Small intestine (tissue), 7 donors: ENCODE results near the gene CD37. TPM values are rescaled to one million over a fixed set of nuclear protein-coding genes. Genes with fewer than 3 reads are reported as not detected.

Experiments used
- DNase-seq, 2 donors: peaks; one replicate each; pipeline versions ENCODE4 v3.0.0 to v3.0.0-alpha.2; 2013
- FAIRE-seq: peaks from 2 replicates; lab custom pipeline; 2012; peaks lifted over from hg19 to GRCh38; lab: Jason Lieb, UNC
- H3K27ac ChIP-seq, 3 donors: one replicate each; pipeline ENCODE4 v1.5.1; 2013; ENCODE audit warnings: low read length in 2 of 3, mild to moderate bottlenecking in 2 of 3, control low read depth in 1 of 3, inconsistent platforms in 1 of 3, low read depth in 1 of 3, moderate library complexity in 1 of 3
- H3K27me3 ChIP-seq, 3 donors: one replicate each; pipeline ENCODE4 v1.6.1; 2013; ENCODE audit warnings: low read length in 3 of 3, inconsistent platforms in 1 of 3; ENCODE audit not compliant: control insufficient read depth in 3 of 3, insufficient read depth in 3 of 3
- H3K36me3 ChIP-seq, 3 donors: one replicate each; pipeline ENCODE4 v1.6.1; 2013; ENCODE audit warnings: low read length in 3 of 3, inconsistent platforms in 1 of 3, low read depth in 1 of 3, mild to moderate bottlenecking in 1 of 3, moderate library complexity in 1 of 3; ENCODE audit not compliant: control insufficient read depth in 3 of 3, insufficient read depth in 2 of 3
- H3K4me1 ChIP-seq, 3 donors: one replicate each; pipeline ENCODE4 v1.6.1; 2013; ENCODE audit warnings: low read length in 2 of 3, inconsistent platforms in 1 of 3, low read depth in 1 of 3, mild to moderate bottlenecking in 1 of 3, moderate library complexity in 1 of 3; ENCODE audit not compliant: control insufficient read depth in 3 of 3, insufficient read depth in 2 of 3
- H3K4me3 ChIP-seq, 3 donors: one replicate each; pipeline ENCODE4 v1.5.1; 2013; ENCODE audit warnings: low read length in 3 of 3, control low read depth in 1 of 3, inconsistent platforms in 1 of 3, low read depth in 1 of 3, mild to moderate bottlenecking in 1 of 3, moderate library complexity in 1 of 3
- H3K9me3 ChIP-seq, 2 donors: one replicate each; pipeline ENCODE4 v1.6.1; 2013; ENCODE audit warnings: low read depth in 1 of 2, low read length in 1 of 2; ENCODE audit not compliant: control insufficient read depth in 2 of 2, insufficient read depth in 1 of 2
- WGBS, 3 donors: extraction: QIAGEN DNeasy Blood & Tissue Kit; methylation state at CpG; one replicate each; pipeline ENCODE4 v1.1.7; 2013; 5-methylcytosine and 5-hydroxymethylcytosine counted together
- polyA plus RNA-seq, 4 donors: library from polyadenylated mRNA; stranded (reverse) in 3 of 4; unstranded in 1 of 4; fragments of 200-250 nt in 3 of 4; fragments of 120-200 nt in 1 of 4; gene quantifications; one replicate each; pipeline versions ENCODE4 v1.2.1 to v1.2.3, GENCODE V29; 2013
- donor health status: healthy with polysubstance abuse.
- donor health status: control.
- donor health status: control.
- donor health status: Bipolar disorder and iron deficiency.
- donor health status: healthy.

The CD37 gene
- polyA plus RNA-seq, 4 donors: 2.7 to 11.6 (median 6.9) TPM

DNA sequence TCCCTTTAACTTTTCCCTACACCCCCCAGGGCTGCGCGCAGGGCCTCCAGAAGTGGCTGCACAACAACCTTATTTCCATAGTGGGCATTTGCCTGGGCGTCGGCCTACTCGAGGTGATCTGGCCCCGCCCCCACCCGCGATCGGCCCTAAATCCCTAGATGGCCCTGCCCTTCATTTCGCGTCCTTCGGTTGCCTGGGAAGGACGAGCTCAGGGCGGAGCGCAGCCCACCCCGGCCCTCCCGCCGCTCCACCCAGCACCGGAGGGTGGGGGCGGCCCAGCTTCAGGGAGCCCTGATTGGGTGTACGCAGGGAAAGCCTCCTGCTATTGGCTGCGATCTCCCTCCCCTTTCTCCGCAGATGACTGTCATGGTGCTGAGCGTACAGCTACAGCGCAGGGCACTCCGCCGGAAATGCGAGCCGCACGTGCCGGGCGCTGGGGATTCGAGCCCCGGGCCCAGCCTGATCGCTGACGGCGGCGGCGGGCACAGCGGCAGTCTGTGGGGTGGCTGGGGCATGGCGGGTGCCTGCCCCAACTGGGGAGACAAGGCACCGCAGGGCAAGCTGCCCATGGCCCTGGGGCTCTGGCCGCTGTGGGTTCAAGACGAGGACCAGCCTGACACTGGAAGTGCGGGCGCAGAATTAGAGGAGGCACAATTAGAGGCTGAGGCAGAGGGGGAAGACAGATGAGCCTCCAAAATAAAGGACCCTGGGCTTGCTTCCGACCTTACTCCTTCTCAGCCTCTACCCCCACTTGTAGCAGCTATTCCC is 4.3 kb downstream of the CD37 start:
- FAIRE-seq (no peak), DNase-seq (peak; percentile 69 to 75)
- WGBS, 3 donors: 17 to 29% (median 22%) methylated on average over 35 to 47 of the region's 47 CpGs
- Histone ChIP-seq H3K27ac (peak overlapping the region in 2 of 3 donors; percentile 23 to 85), H3K4me1 (peaks cover 0 to 14% (median 7%) of the 10 kb centered on the region in 3 donors), H3K27me3 (peaks cover 0 to 33% (median 0%) of the 10 kb centered on the region in 3 donors), H3K4me3 (peak overlapping the region in 2 of 3 donors; percentile 1 to 17), H3K9me3 (no peaks in the 10 kb centered on the region), H3K36me3 (peaks cover 0 to 17% (median 2%) of the 10 kb centered on the region in 3 donors)

DNA sequence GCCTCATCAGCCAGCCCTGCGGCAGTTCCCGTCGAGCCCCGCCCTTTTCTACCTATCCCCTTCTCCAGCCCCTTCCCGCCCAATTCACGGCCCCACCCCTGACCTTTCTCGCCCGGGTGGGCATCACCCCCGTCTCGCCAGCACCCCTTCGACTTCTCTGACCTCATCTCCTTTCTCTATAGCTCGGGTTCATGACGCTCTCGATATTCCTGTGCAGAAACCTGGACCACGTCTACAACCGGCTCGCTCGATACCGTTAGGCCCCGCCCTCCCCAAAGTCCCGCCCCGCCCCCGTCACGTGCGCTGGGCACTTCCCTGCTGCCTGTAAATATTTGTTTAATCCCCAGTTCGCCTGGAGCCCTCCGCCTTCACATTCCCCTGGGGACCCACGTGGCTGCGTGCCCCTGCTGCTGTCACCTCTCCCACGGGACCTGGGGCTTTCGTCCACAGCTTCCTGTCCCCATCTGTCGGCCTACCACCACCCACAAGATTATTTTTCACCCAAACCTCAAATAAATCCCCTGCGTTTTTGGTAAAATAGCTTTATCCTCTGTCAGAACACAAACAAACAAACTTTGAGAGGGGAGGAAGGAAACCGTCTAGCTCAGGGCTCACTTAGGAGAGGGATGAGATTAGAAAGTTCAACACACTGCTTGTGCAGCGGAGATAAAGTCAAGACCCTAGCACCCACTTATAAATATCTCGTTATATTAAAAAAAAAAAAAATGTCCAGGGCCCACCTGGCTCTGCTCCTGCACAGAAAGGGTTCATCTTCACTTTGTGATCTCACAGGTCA is 5.1 kb downstream of the CD37 start:
- Histone ChIP-seq H3K4me1 (peaks cover 0 to 14% (median 7%) of the 10 kb centered on the region in 3 donors), H3K27ac (peak overlapping the region in 2 of 3 donors; percentile 23 to 85)
- FAIRE-seq: no peak

DNA sequence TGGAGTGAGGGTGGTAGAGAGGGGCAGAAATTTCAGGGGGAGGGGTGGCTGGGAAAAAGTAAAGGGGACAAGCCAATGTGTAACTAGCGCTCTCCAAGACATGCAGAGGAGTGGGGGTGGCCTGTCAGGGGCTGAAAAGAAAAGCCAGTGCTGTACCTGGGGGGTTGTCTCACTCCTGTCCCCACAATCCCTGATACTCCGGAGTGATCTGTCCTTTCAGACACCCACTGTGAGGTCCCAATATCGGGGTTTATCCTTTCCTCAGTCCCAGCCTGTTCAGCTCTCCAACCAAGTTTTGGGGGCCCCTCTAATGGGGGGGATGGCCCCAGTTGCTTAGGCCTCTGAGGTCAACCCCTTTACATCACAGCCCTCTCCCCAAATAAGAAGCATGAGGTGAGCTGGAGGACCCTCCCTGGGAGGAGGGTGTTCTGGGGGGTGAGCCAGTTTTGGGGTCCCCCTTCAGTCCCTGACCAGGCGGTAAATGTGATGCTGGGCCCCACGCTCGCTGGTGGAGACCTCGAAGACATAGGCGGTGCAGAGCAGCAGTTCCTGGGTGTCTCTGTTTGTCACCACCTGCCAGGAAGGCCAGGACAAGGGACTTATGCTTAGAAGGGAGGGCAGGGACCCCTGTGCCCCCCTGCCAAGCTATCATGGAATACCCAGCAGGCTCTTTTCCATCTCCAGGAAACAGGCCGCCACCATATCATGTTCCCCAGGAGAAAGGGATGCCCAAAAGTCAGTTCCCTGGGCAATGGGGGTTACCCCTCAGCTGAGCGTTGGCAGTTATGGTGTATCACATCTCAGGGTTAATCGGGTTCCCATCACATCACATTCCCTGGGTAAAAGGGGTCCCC is 5.9 kb downstream of the CD37 start:
- no peak for DNase-seq
- Histone ChIP-seq H3K36me3 (peaks cover 0 to 25% (median 2%) of the 10 kb centered on the region in 3 donors), H3K27me3 (peaks cover 0 to 33% (median 0%) of the 10 kb centered on the region in 3 donors), H3K9me3 (no peaks in the 10 kb centered on the region), H3K4me1 (peaks cover 0 to 14% (median 7%) of the 10 kb centered on the region in 3 donors), H3K4me3 (no peak overlapping the region), H3K27ac (peak overlapping the region in 1 of 3 donors; percentile 45)
- FAIRE-seq: no peak
- 94 to 97% (median 97%) methylated on average over 11 of the region's 11 CpGs for WGBS, 3 donors

More for the DNA sequence above, 5.1 kb downstream of the CD37 start:
- 13 to 22% (median 19%) methylated on average over 35 to 36 of the region's 36 CpGs for WGBS, 3 donors
- DNase-seq: peak; percentile 19 to 39
- H3K36me3 ChIP-seq: peaks cover 0 to 22% (median 2%) of the 10 kb centered on the region in 3 donors
- no peak overlapping the region for H3K4me3 ChIP-seq
- peaks cover 0 to 33% (median 0%) of the 10 kb centered on the region in 3 donors for H3K27me3 ChIP-seq
- H3K9me3 ChIP-seq: no peaks in the 10 kb centered on the region

DNA sequence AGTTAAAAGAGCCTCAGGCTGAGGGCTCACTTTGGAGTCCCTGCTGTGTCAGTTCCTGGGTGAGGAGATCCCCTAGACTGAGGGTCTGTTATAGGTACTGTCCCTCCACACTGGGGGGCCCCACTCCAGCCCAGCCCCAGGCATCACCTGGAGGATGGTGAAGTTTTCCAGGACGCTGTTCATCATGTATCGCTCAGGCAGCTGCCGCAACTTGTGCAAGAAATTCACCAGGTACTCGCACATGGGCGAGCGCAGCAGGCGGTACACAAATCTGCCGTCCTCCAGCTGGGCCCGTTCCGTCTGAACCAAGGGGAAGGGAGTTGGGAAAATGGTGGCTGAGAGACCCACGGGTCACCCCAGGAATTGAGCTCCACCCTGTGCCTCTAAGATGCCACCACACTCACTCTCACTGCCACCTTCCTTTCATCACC is 7.1 kb downstream of the CD37 start:
- FAIRE-seq (no peak), DNase-seq (no peak)
- WGBS, 3 donors: 88 to 95% (median 89%) methylated on average over 10 to 11 of the region's 11 CpGs
- H3K4me1 ChIP-seq: peaks cover 0 to 14% (median 7%) of the 10 kb centered on the region in 3 donors
- H3K9me3 ChIP-seq: no peaks in the 10 kb centered on the region
- peaks cover 0 to 30% (median 0%) of the 10 kb centered on the region in 3 donors for H3K27me3 ChIP-seq
- no peak overlapping the region for H3K4me3 ChIP-seq
- no peak overlapping the region for H3K27ac ChIP-seq
- H3K36me3 ChIP-seq: peaks cover 0 to 32% (median 6%) of the 10 kb centered on the region in 3 donors

DNA sequence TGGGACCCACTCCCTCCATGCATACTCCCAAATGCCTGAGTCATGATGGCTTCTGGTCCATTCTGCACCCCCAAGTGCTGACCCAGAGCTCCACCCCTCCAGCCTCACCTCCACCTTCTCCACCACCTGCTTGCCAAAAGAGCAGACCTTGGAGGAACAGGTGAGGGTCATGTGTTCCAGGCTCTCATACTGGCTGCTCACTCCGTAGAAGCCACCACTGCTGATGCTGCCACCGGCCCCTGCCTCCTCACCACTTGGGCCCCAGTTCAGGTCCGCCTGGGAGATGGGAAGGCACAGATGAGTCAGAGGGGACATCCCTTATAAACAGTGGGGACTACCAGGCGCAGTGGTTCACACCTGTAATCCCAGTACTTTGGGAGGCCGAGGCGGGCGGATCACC is 7.9 kb downstream of the CD37 start:
- Histone ChIP-seq H3K36me3 (peaks cover 0 to 36% (median 6%) of the 10 kb centered on the region in 3 donors), H3K27me3 (peaks cover 0 to 22% (median 0%) of the 10 kb centered on the region in 3 donors), H3K27ac (no peak overlapping the region), H3K4me3 (no peak overlapping the region), H3K4me1 (peaks cover 0 to 14% (median 7%) of the 10 kb centered on the region in 3 donors), H3K9me3 (no peaks in the 10 kb centered on the region)
- DNase-seq: no peak
- no peak for FAIRE-seq
- WGBS, 3 donors: 84 to 97% (median 85%) methylated on average over 5 to 6 of the region's 7 CpGs

DNA sequence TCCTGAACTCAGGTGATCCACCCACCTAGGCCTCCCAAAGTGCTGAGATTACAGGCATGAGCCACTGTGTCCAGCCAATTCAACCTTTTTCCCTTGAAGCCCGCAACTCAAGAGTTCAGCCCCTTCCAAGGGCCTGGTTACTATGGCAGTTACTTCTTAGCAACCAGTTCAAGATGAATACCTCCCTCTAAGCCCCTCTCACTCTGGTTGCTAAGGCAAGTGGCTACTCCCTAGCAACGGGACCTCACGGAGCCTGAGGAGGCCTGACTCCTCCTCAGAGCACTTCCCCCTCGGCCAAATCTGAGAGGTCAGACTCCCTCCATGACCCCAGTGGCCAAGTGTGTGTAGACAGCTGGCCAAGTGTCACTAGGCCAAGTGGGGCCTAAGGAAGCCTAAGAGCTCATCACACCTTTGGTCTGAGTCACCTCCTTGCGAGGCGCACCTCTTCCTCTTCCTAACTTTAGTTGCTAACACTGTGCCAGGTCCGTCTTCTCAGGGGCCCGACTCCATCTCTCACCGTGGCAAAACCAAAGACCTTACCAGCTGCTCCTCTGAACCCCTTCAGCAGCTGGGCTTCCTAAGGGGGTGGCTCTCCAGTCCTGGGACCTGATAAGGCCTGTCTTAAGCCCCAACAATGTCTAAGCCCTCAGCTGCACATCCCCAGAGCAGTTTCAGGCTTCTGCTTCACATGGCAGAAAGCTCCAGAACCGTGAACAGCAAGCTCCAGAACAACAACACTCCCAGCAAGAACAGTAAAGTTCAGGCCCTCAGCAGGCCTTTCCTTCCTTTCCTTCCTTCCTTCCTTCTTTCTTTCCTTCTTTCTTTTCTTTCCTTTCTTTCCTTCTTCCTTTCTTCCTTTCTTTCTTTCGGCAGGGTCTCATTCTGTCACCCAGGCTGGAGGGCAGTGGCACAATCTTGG is 9.6 kb downstream of the CD37 start:
- WGBS, 3 donors: 82 to 93% (median 86%) methylated on average over 11 of the region's 11 CpGs
- Histone ChIP-seq H3K27ac (no peak overlapping the region), H3K27me3 (peaks cover 0 to 9% (median 0%) of the 10 kb centered on the region in 3 donors), H3K4me1 (peaks cover 0 to 9% (median 4%) of the 10 kb centered on the region in 3 donors), H3K9me3 (no peaks in the 10 kb centered on the region), H3K4me3 (no peak overlapping the region), H3K36me3 (peaks cover 0 to 39% (median 7%) of the 10 kb centered on the region in 3 donors)
- FAIRE-seq (no peak), DNase-seq (no peak)

DNA sequence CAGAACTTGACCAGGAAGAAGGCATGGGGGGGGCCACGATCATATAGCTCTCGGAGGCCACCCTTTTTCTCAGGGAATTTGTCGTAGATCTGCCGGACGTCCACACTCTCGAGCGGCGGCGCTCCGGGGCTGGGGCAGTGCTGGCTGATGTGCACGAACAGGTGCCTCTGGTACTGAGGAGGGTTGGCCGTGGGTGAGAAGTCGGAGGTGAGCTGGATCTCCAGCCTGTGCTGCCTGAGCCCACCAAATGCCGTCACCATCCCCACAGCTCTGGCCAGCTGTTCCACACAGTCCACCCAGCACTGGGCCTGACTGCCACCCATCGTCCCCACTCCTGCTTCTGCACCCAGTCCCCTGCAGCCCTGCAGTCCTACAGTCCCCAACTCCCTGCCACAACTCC is 12.0 kb downstream of the CD37 start:
- DNase-seq: no peak
- H3K36me3 ChIP-seq: peaks cover 0 to 27% (median 7%) of the 10 kb centered on the region in 3 donors
- H3K27me3 ChIP-seq: no peaks in the 10 kb centered on the region

More for the DNA sequence above, 12.0 kb downstream of the CD37 start:
- Histone ChIP-seq H3K4me3 (no peak overlapping the region), H3K4me1 (no peaks in the 10 kb centered on the region), H3K27ac (no peak overlapping the region), H3K9me3 (no peaks in the 10 kb centered on the region)
- FAIRE-seq: no peak
- 93 to 98% (median 96%) methylated on average over 11 to 15 of the region's 15 CpGs for WGBS, 3 donors
